GM18526 (cell line): ENCODE data around the gene USO1.

Experiments used
- POLR2A ChIP-seq: IDR thresholded peaks from 3 replicates; pipeline ENCODE4 v1.6.1; 2011; ENCODE audit not compliant: insufficient read length; ENCODE audit errors: extremely low read depth

The USO1 gene

GRCh38 chr4:75819121-75819520 lies 94.7 kb downstream of the USO1 start:
- TF ChIP-seq POLR2A, result no peak

- no peak for TF ChIP-seq POLR2A
These were observed 95.8 kb downstream of the USO1 start for GRCh38 chr4:75820197-75820596.

GRCh38 chr4:75820676-75821075 lies 96.3 kb downstream of the USO1 start:
- TF ChIP-seq POLR2A, result no peak

- no peak for TF ChIP-seq POLR2A
These were observed 96.8 kb downstream of the USO1 start for GRCh38 chr4:75821216-75821615.

GRCh38 chr4:75821966-75822365 lies 97.6 kb downstream of the USO1 start:
- TF ChIP-seq POLR2A, result no peak

GRCh38 chr4:75822416-75822815 lies 98.0 kb downstream of the USO1 start:
- no peak for TF ChIP-seq POLR2A

- TF ChIP-seq POLR2A, result no peak
These were observed 99.4 kb downstream of the USO1 start for GRCh38 chr4:75823812-75824211.

- TF ChIP-seq POLR2A, result no peak
These were observed 106.5 kb downstream of the USO1 start for GRCh38 chr4:75830906-75831305.

GRCh38 chr4:75831856-75832405 lies 107.6 kb downstream of the USO1 start:
- no peak for TF ChIP-seq POLR2A

GRCh38 chr4:75834095-75834771 lies 109.9 kb downstream of the USO1 start:
- no peak for TF ChIP-seq POLR2A

GRCh38 chr4:75834772-75835154 lies 110.4 kb downstream of the USO1 start:
- no peak for TF ChIP-seq POLR2A

GRCh38 chr4:75841641-75842520 lies 117.5 kb downstream of the USO1 start:
- TF ChIP-seq POLR2A, result no peak

- no peak for TF ChIP-seq POLR2A
These were observed 119.2 kb downstream of the USO1 start for GRCh38 chr4:75843596-75843995.

- TF ChIP-seq POLR2A, result no peak
These were observed 119.8 kb downstream of the USO1 start for GRCh38 chr4:75844151-75844662.

GRCh38 chr4:75845992-75846391 lies 121.6 kb downstream of the USO1 start:
- TF ChIP-seq POLR2A, result no peak

- TF ChIP-seq POLR2A, result no peak
These were observed 124.5 kb downstream of the USO1 start for GRCh38 chr4:75848891-75849290.

GRCh38 chr4:75849461-75849860 lies 125.1 kb downstream of the USO1 start:
- TF ChIP-seq POLR2A, result no peak

GRCh38 chr4:75858721-75859120 lies 134.3 kb downstream of the USO1 start:
- TF ChIP-seq POLR2A, result no peak
